ENCODE measurements around the gene EPHA4.

DNA sequence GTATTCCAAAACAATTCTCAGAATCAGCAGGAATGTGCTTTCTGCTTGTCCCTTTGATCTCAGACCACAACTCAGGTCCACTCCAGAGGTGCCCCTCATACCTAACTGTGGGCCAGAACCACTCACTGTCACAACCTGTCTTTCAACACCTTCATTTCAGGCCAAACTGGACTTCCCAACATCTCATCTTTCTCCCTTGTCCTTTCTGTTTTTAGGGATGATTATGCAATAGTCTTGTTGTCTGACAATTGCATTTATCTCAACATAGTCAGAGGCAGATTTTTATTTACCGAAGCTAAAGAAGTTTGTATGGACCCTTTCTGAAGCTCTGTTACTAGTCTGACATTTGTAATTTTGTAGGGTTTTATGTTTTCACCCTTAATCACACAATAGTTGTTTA lies 95.9 kb downstream of the EPHA4 start:
- no peak for TF ChIP-seq EZH2 (IDR thresholded peaks at IDR 0.05; ENCODE audit: insufficient read depth, poor library complexity, severe bottlenecking)
- TF ChIP-seq EZH2phosphoT487 (IDR thresholded peaks at IDR 0.05; ENCODE audit: insufficient read depth, low read depth) = no peak

Measured in GM23248 (cell line).